CD4-positive, alpha-beta T cell (primary cell): Measurements from ENCODE around the gene CYS1. TPM values are rescaled to one million over a fixed set of nuclear protein-coding genes. Genes with fewer than 3 reads are reported as not detected.

Source experiments
- ATAC-seq: fragments of 200-7000 bp; cut with Tn5 transposase; one replicate; pipeline ENCODE4 v1.10.0; 2022; ENCODE audit warnings: mild to moderate bottlenecking; ENCODE audit not compliant: poor library complexity
- CTCF ChIA-PET: fragments of 350-600 bp; sonication (Branson Sonifier 250); formaldehyde crosslinking; loops from one replicate; lab custom pipeline; 2021; ENCODE audit warnings: antibody characterized with exemption, inconsistent platforms; lab: Charles Lee
- POLR2A ChIA-PET: fragments of 350-600 bp; sonication (Branson Sonifier 250); formaldehyde crosslinking; loops from one replicate; lab custom pipeline; 2021; ENCODE audit warnings: antibody characterized with exemption, inconsistent platforms; lab: Charles Lee
- DNase-seq, 14 experiments: peaks; one replicate each; pipeline ENCODE4 v3.0.0-alpha.2; 2013 to 2020; ENCODE audit warnings: mixed read lengths in 2 of 14
- H3K27ac ChIP-seq, 2 donors: one replicate each; pipeline versions ENCODE4 v1.5.1 to v1.7.0; 2013; ENCODE audit warnings: low read length in 2 of 2, low read depth in 1 of 2, mild to moderate bottlenecking in 1 of 2
- H3K27me3 ChIP-seq, 2 experiments: 1 replicate in 1 of 2; 2 replicates in 1 of 2; pipeline versions ENCODE4 v1.6.1 to v1.7.0; 2013; ENCODE audit warnings: low read length in 2 of 2, control low read depth in 1 of 2, mild to moderate bottlenecking in 1 of 2, moderate library complexity in 1 of 2; ENCODE audit not compliant: insufficient read depth in 2 of 2, control insufficient read depth in 1 of 2
- H3K36me3 ChIP-seq: one replicate; pipeline ENCODE4 v1.6.1; 2013; ENCODE audit warnings: low read length, control low read depth; ENCODE audit not compliant: insufficient read depth
- H3K4me1 ChIP-seq: one replicate; pipeline ENCODE4 v1.6.1; 2013; ENCODE audit warnings: low read length, control low read depth; ENCODE audit not compliant: insufficient read depth
- H3K4me3 ChIP-seq: one replicate; pipeline ENCODE4 v1.5.1; 2013; ENCODE audit warnings: mild to moderate bottlenecking, low read length, moderate library complexity
- H3K9me3 ChIP-seq, 2 experiments: 1 replicate in 1 of 2; 2 replicates in 1 of 2; pipeline versions ENCODE4 v1.6.1 to v1.7.0; 2013; ENCODE audit warnings: low read length in 2 of 2, mild to moderate bottlenecking in 2 of 2, control low read depth in 1 of 2, moderate library complexity in 1 of 2; ENCODE audit not compliant: control insufficient read depth in 1 of 2, insufficient read depth in 1 of 2
- H3K27ac Mint-ChIP-seq: one replicate; pipeline ENCODE4 v1.8.0; 2020; ENCODE audit warnings: mixed read lengths
- H3K27me3 Mint-ChIP-seq: one replicate; pipeline ENCODE4 v1.8.0; 2021; ENCODE audit warnings: mixed read lengths
- H3K36me3 Mint-ChIP-seq: one replicate; pipeline ENCODE4 v1.8.0; 2021; ENCODE audit warnings: low read depth, mixed read lengths
- H3K4me1 Mint-ChIP-seq: one replicate; pipeline ENCODE4 v1.8.0; 2021; ENCODE audit warnings: low read depth, mixed read lengths
- H3K4me3 Mint-ChIP-seq: one replicate; pipeline ENCODE4 v1.8.0; 2020; ENCODE audit warnings: mild to moderate bottlenecking, mixed read lengths
- H3K9me3 Mint-ChIP-seq: one replicate; pipeline ENCODE4 v1.8.0; 2020; ENCODE audit warnings: mixed read lengths
- intact Hi-C, 2 experiments: fragments of 100-400 bp; cut with DNase I in 1 of 2; cut with micrococcal nuclease in 1 of 2; formaldehyde crosslinking; loops; one replicate each; pipeline versions ENCODE4 v1.15.1 to v1.9.0; 2023 to 2025; cut with DNase I, micrococcal nuclease
- total RNA-seq, 174 experiments: library from RNA in 2 of 174; stranded (reverse) in 2 of 174; gene quantifications; one replicate each; pipeline ENCODE4 v1.2.3 and lab custom pipeline; 2021 to 2026
- TF ChIP-seq, protein P1 (sequence below): fragments of 200-600 bp; IDR thresholded peaks from one replicate; pipeline ENCODE4 v1.8.0; 2022; ENCODE audit warnings: antibody characterized with exemption, mild to moderate bottlenecking

Gene CYS1
- total RNA-seq, 2 experiments from 2014 or later, result not detected

DNA sequence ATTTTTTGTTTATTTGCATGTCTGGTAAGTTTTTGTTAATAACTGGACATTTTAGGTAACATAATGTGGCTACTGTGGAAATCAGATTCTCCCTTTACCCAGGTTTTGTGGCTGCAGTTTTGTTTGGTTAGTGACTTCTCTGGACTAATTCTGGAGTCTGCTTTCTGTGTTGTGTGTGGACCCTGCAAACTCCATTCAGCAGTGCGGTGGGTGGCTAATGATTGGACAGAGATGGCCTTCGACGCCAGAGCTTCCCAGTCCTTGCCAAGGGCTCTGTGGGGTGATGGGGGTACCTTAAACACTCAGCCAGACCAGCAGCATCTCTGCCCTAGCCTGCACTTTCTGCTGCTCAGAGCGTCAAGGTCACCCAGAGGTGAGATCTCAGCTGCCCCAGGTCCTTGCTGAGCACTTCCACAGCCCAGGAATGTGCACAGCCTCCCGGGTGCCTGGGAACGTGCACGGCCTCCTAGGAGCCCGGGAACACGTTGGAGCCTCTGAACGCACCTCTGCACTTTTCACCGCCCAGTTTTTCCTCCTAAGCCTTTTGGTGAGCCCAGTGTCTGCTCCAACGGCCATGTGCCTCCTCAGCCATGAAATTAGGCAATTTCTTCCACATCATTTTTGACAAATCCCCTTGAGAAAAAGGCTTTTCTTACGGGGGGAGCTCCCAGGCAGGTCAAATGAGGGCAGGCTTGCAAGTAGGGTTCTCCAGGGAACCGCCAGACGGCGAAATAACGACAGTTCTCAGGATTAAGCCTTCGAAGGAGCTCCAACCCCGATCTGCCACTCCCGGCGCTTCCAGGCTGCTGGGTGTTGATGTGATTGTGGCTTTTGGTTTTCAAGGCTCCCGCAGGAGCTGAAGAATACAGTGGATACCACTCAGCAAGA lies 72.0 kb downstream of the CYS1 start:
- ATAC-seq (no peak), DNase-seq (no peak)
- no peaks in the 10 kb centered on the region for H3K4me1 Mint-ChIP-seq
- POLR2A ChIA-PET, result no interaction called here
- H3K4me1 ChIP-seq, result no peaks in the 10 kb centered on the region
- H3K27ac Mint-ChIP-seq, result no peak overlapping the region
- no peaks in the 10 kb centered on the region for H3K36me3 ChIP-seq
- intact Hi-C loops, result no loop called here
- H3K27ac ChIP-seq, result no peak overlapping the region
- H3K27me3 Mint-ChIP-seq, result peaks cover 43% of the 10 kb centered on the region
- no peak overlapping the region for H3K4me3 Mint-ChIP-seq
- no peaks in the 10 kb centered on the region for H3K9me3 Mint-ChIP-seq
- TF ChIP-seq, protein P1, sequence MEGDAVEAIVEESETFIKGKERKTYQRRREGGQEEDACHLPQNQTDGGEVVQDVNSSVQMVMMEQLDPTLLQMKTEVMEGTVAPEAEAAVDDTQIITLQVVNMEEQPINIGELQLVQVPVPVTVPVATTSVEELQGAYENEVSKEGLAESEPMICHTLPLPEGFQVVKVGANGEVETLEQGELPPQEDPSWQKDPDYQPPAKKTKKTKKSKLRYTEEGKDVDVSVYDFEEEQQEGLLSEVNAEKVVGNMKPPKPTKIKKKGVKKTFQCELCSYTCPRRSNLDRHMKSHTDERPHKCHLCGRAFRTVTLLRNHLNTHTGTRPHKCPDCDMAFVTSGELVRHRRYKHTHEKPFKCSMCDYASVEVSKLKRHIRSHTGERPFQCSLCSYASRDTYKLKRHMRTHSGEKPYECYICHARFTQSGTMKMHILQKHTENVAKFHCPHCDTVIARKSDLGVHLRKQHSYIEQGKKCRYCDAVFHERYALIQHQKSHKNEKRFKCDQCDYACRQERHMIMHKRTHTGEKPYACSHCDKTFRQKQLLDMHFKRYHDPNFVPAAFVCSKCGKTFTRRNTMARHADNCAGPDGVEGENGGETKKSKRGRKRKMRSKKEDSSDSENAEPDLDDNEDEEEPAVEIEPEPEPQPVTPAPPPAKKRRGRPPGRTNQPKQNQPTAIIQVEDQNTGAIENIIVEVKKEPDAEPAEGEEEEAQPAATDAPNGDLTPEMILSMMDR, result no peak
- H3K27me3 ChIP-seq, result peaks cover 2 to 5% of the 10 kb centered on the region in 2 experiments
- CTCF ChIA-PET, result no interaction called here
- H3K4me3 ChIP-seq, result no peak overlapping the region
- no peaks in the 10 kb centered on the region for H3K36me3 Mint-ChIP-seq
- peaks cover 0 to 10% of the 10 kb centered on the region in 2 experiments for H3K9me3 ChIP-seq

DNA sequence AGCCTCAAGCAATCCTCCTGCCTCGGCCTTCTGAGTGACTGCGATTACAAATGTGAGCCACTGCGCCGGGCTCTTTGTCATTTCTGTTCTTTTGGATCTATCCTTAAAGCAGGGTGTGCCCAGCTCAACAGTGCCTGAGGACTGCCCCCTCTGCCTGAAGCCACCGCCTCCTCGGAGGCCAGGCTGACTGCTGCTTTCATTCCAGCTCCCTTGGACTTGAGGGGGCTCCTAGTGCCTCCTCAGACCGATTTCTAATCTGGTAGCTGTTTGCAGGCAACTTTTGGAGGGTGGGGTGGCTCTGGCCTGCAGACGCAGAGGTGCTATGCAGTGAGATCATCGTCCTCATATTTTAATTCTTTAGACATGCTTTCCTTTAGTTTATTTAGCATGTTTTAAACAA lies 72.8 kb downstream of the CYS1 start:
- Histone ChIP-seq H3K36me3 (no peaks in the 10 kb centered on the region), H3K4me3 (no peak overlapping the region), H3K27ac (no peak overlapping the region), H3K27me3 (peaks cover 2 to 5% of the 10 kb centered on the region in 2 experiments), H3K9me3 (peaks cover 0 to 10% of the 10 kb centered on the region in 2 experiments), H3K4me1 (no peaks in the 10 kb centered on the region)
- Mint-ChIP-seq H3K27me3 (peaks cover 43% of the 10 kb centered on the region), H3K9me3 (no peaks in the 10 kb centered on the region), H3K4me1 (no peaks in the 10 kb centered on the region), H3K4me3 (no peak overlapping the region), H3K27ac (no peak overlapping the region), H3K36me3 (no peaks in the 10 kb centered on the region)
- POLR2A ChIA-PET, result no interaction called here
- ATAC-seq (no peak), DNase-seq (no peak)
- CTCF ChIA-PET, result no interaction called here
- intact Hi-C loops, result no loop called here
- TF ChIP-seq, protein P1, result no peak

Other genes with a start within 250 kb of the CYS1 start
- 10 to 100 TPM in 1 of 2 experiments, 1 to 10 TPM in 1; 9.9 to 10.8 TPM for gene TAF1B, start 236.9 kb downstream of the CYS1 start, total RNA-seq
- under 1 TPM; 0.28 to 0.38 TPM for gene GRHL1, start 128.7 kb downstream of the CYS1 start, total RNA-seq
- gene KLF11, start 36.9 kb downstream of the CYS1 start, total RNA-seq, result 10 to 100 TPM; 26.7 to 29.6 TPM
- 1 to 10 TPM; 1.4 to 1.6 TPM for gene RRM2, start 42.3 kb upstream of the CYS1 start, total RNA-seq
- 10 to 100 TPM; 24.9 to 27.9 TPM for gene HPCAL1, start 222.5 kb upstream of the CYS1 start, total RNA-seq